ENCODE measurements around the gene POGZ.

- no peak for TF ChIP-seq CTCF (IDR thresholded peaks at IDR 0.05; ENCODE audit: borderline replicate concordance, extremely low read depth, low read length, poor library complexity, severe bottlenecking)
- TF ChIP-seq EZH2 (IDR thresholded peaks at IDR 0.05; ENCODE audit: borderline replicate concordance, low read depth, low read length, severe bottlenecking): no peak
Measured at GRCh38 chr1:151478140-151478812, 19.0 kb upstream of the POGZ start.

All from DND-41 (cell line).